NB4 (cell line): ENCODE measurements around the gene NCOA3.

Experiments used
- POLR2A ChIP-seq: IDR thresholded peaks from 2 replicates; pipeline ENCODE4 v1.6.1; 2011; ENCODE audit warnings: mild to moderate bottlenecking; ENCODE audit not compliant: insufficient read length; ENCODE audit errors: extremely low read depth
- TF ChIP-seq, protein P1 (sequence below): IDR thresholded peaks from one replicate; pipeline ENCODE4 v1.5.1; 2012; ENCODE audit warnings: low read depth, low read length

DNA sequence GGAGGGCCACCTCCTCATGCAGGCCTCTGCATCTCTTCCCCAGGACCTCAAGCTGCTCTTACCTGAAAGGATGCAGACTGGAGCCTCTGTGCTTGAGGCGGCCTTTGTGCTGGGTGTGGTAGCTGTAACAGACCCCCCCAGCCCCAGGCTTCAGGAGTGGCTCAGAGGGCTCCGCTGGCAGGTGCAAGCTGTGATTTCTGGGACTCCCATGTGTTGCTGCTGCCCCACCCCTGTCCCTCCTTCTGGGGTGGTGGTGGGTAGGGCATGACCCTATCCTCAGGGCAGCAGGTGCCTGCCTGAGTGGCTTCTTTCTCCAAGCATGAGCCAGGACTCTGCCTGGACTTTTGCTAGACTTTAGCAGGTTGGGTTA lies 162.4 kb downstream of the NCOA3 start:
- TF ChIP-seq, protein P1, sequence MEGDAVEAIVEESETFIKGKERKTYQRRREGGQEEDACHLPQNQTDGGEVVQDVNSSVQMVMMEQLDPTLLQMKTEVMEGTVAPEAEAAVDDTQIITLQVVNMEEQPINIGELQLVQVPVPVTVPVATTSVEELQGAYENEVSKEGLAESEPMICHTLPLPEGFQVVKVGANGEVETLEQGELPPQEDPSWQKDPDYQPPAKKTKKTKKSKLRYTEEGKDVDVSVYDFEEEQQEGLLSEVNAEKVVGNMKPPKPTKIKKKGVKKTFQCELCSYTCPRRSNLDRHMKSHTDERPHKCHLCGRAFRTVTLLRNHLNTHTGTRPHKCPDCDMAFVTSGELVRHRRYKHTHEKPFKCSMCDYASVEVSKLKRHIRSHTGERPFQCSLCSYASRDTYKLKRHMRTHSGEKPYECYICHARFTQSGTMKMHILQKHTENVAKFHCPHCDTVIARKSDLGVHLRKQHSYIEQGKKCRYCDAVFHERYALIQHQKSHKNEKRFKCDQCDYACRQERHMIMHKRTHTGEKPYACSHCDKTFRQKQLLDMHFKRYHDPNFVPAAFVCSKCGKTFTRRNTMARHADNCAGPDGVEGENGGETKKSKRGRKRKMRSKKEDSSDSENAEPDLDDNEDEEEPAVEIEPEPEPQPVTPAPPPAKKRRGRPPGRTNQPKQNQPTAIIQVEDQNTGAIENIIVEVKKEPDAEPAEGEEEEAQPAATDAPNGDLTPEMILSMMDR = no peak
- TF ChIP-seq POLR2A = no peak
